SIG-M5 treated with dmso at 0.1 percent for 504 hours (cell line): ENCODE results near the gene PDC.

Experiments used
- DNase-seq: peaks from one replicate; lab custom pipeline; 2025; ENCODE audit not compliant: unreplicated experiment; lab: John Stamatoyannopoulos, UW

PDC gene

DNA sequence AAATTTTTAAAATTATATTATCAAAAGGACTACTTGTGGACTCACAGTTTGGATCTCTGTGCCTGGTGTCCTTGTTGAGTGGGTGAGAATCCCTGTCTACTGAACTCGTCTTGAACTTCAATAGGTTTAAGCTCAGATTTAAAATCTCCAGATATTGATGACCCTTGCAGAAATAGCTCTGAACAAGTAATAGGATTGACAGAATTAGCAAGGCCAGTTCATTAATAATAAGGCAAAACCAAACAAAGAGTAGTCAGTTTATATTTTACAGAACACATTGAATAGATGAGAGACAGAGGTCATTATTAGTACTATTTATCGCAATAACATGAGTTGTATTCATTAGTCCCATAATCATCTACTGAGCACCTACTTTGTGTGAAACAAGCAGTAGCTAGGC is at the start of gene PDC:
PDC (minus strand) TSS at position 101 of the 400 bp plus-strand sequence. CDS start 11,655 bp downstream, outside the sequence.
- DNase-seq, result no peak

DNA sequence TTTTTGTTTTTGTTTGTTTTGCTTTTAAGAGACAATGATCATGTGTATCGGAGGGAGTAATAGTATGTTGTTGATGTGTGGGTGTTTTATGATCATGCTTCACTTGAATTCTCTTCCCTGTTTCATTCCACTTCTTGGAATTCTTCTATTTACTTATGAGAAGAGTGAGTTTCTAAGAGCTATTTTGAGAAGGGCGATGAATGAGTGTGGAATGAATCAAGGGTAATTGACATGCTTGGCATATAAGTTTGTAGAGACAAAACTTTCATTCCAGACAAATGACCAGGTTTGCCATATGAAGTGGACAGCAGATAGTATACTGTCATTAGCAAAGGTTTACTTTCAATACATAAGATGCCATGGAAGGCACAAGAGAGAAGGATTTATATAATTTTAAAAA is 42.3 kb upstream of the PDC start:
- no peak for DNase-seq

DNA sequence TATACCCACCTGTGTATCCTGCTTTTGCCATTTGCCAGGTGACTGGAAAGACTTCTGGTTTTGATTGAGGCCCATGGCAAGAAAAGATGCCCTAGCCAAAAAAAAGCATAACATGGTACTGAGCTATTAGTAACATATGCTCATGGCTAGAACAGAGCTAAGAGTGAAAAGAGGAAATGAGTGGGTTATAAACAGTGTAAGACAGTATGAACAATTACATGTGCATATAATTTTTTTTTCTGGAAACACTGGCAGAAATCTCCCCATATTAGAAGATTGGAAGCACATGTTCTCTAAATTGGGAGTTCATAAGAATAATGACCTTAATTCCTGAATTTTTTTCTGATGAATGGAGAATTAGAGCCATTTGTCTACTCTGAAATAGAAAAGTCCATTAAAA is 41.2 kb upstream of the PDC start:
- no peak for DNase-seq

DNA sequence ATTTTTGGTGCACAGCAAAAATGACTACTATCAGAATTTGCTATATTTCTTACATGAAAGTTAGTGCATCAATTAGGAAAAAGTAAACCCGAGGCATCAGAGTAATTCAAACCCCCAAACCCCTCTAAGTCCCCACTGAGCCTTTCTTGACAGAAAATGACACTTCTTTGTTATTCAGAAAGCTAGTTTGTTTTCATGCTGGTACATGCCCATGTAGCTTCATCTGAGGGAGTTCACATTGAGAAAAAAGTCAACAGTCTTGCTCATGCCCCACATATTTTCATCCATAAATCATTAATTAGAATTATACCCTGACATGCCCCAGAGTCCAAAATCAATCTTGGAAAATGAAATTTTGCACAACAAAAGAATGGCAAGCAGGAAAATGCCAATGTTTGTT is 39.9 kb upstream of the PDC start:
- no peak for DNase-seq

DNA sequence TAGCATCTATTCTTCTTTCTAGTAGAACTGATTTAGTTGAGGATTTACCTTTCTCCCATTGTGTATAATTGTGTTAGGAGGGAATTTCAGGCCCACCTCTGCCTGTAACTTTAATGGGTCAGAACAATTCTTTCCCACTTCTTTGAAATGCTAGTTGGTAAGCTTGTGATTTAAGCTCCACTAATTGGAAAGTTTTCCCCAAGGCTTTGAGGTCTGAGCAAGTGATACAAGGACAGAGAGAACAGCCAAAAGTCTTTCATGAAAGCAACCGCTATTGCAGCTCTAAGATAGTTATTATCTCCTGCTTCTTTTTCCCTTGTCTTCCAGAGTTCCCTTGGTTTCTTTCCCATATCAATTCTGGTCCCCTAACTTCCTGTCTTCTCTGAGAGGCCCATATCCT is 38.7 kb upstream of the PDC start:
- no peak for DNase-seq

DNA sequence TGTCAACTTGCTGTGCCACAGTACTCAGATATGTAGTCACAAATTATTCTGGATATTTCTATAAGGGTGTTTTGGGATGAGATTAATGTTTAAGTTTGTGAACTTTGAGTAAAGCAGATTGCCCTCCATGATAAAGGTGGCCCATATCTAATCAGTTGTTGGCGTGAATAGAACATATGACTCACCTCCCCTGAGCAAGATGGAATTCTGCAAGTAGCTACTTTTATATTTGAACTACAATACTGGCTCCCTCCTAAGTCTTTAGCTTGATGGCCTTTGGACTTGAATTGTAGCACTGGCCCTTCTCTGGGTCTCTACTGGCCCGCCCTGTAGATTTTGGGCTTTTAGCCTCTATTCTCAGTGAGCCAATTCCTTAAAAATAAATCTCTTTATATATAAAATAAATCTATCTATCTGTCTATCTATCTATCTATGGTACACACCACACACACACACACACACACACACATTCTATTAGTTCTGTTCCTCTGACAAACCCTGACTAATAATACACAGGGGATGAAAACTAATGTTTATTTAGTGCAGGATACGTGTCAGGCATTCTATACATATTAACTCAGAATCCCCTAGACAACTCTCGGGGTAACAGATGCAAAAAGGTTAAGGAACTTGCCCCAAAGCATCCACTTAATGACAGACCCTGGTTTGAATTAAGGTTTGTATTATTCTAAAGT is 37.9 kb upstream of the PDC start:
- DNase-seq, result no peak

DNA sequence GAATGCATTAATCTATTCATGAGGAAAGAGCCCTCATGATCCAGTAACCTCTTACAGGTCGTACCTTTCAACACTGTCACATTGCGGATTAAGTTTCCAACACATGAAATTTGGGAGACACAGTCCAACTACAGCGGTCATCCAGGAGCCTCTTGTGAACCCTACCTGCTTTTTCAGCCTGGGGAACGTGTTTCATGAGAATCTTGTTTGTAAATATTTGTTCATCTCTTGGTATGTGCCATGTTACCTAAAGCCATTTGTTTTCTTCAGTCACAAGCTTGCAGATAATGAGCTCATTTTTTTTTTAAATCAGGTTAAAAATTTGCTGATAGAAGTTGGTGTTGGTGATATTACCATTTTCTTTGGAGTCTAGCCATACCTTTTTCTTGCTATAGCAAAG is 37.2 kb upstream of the PDC start:
- DNase-seq, result no peak

DNA sequence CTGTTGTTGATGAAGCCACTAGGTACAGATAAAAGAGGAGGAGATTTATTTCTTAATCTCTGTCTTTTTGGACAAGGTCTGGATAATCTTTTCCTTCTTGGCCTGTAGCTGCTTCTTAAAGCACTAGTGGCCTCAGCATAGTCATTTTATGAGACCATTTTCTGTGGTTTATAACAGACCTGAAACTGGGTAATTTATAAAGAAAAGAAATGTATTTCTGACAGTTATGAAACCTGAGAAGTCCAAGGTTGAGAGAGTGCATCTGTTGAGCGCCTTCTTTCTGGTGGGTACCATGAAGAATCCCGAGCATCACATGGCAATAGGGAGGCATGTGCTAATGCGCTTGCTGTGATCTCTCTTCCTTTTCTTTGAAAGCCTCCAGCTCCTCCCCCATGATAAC is 36.7 kb upstream of the PDC start:
- DNase-seq, result no peak

DNA sequence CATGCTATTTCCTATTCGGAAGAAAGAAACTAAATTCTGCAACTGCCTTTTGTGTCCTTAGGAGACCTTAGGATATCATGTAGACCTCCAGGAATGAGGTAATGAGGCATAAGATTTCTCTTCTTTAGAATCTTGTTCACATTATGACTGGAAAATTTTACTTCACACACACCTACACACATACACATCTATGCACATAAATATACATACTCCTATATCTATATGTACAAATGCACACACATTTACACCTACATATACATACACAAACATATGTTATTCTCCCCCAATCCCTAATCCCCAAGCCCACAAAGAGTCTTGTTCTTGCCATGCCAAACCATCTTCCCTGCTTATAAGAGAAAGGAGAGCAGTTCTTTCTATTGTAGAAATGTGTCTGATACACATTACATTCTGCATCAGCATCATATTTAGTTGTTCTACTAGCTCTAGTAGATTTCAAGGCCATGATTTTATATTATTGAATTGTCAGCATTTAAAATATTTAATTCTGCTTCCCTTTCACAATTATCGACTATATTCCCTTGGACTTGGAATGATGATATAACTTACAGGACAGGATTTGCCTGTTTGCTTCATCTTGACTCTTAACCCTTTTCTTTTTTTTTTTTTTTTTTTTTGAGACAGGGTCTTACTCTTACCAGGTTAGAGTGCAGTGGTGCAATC is 35.4 kb upstream of the PDC start:
- DNase-seq, result no peak

DNA sequence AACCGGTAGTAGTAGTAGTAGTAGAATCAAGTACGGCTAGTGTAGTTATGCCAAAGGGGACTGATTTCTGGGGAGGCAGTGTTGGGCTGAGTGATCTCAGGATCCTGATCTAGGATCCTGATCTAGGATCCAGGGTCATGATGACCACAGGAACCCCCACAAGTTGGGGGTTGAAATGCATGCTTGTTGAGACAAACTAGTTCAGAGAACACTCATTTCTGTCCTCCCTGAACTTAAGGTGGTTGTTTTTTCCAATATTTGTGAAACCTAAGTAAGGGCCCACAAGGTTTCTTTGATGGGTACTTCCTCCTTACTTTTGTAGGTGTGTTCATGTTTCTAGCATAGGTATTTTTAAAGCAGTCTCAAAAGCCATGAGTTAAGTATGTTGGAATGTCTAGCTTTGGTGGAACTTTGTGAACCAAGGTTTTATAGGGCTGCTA is 33.9 kb upstream of the PDC start:
- no peak for DNase-seq

DNA sequence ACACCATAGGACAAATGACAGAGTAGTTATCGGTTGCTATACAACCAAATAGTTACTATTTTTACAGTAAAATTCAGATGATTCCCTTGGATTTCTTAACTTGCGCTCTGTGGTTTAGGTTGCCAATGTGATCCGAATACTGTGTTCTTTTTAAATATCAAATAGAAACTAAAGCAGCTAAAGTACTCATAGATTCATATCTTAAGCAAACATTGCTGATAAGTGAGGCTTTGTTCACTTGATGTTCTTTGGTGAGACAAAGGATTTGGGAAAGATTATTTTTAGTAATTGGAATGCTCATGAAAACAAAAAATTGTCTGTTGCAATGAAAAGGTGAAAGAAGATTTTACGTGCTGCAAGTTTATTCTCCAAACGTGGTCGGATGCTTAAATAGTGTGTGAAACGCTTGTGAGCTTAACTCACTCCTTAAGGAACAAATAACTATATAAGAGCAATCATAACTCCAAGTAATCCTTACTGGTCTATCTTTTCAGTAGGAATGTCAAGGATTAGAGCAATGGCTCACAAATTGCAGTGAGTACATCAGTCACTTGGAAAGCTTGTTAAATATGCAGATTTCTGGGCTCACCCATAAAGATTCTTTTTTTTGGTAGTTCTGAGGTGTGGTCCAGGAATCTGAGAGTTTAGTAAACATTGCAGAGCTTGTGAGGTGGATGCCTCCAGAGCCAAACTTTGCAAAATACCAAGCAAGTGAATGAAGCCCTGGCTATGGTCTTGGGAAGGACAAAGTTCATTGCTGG is 31.8 kb upstream of the PDC start:
- DNase-seq, result no peak

DNA sequence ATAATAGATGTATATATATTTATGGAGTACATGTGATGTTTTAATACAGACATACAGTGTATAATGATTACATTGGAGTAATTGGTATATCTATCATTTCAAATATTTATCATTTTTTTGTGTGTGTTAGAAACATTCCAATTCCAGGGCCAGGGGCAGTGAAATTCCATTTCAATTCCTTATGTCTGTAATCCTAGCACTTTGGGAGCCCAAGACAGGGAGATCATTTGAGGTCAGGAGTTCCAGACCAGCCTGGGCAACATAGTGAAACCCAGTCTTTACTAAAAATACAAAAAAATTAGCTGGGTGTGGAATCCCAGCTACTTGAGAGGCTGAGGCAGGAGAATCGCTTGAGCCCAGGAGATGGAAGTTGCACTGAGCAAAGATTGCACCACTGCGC is 30.4 kb upstream of the PDC start:
- no peak for DNase-seq

DNA sequence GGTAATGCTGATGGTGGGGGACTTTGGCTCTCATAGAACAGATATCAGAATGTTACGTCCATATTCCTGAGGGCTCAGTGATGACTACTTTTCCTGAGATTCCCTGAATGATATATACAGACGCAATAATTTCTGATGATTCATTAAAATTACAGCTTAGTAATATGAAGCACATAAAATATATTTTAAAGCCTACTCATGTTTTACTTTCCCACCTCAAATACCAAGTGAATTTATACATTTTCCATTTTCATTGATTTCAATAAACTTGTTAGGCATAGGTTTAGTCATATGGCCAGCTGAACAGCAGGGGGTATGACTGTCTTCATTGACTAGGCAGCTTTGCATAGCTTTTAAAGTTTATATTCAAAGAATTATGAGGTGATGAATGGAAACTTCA is 26.2 kb upstream of the PDC start:
- no peak for DNase-seq

DNA sequence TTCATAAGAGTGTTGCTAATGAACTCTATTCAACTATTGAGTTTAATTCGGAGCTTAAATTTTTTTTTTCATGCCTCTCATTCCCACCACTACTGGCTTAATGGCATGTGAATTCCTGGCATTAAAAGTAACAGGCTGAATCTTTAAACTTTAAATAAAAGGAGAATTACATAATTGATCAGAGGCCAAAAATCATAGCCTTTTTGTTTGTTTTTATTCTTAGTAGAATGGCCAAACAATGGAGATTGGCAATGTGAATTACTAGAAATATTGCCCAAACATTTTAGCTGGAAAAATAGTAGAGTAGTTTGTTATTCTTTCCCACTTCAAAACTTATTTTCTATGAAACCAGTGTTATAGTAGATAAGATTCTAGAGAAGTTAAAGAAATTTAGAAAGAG is 25.1 kb upstream of the PDC start:
- DNase-seq, result no peak

DNA sequence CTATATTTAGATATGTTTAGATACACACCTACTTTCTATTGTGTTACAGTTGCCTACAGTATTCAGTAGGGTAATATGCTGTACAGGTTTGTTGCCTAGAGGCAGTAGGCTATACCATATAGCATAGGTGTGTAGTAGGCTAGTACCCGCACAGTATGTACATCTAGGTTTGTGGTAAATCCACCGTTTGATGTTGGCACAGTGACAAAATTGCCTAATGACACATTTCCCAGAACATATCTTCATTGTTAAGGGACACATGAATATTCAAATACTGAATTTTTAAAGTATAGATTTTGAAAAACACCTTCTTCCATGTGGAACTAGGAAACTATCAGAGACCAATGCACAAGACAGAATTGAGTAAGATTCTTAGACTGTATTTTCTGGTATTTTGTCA is 22.6 kb upstream of the PDC start:
- no peak for DNase-seq

DNA sequence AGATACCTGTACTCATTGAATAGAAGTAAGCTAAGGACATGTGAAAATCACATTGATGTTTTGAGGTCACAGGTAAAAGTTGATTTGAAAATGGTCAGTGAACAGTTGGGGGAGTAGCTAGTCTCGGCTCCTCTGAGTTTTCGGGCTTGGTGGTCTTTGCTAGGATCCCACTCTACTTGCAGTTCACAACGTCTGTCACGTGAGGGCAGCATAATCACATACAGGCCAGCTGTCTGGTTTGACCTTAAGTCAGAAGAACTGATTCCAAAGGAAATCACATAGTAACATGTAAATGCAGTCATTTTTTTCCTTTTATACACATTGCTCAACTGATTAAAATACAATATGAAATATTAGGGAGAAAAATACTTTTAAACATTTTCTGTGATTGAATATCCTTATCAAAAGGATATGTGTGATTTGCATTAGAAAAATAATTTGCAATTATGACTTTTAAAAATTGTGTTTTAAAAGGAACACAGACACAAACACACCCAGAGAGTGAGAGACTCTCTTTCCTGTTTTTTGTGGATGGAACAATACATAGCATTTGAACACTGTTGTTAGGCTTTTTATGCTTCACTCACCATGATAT is 21.8 kb upstream of the PDC start:
- peak; percentile 65 for DNase-seq

DNA sequence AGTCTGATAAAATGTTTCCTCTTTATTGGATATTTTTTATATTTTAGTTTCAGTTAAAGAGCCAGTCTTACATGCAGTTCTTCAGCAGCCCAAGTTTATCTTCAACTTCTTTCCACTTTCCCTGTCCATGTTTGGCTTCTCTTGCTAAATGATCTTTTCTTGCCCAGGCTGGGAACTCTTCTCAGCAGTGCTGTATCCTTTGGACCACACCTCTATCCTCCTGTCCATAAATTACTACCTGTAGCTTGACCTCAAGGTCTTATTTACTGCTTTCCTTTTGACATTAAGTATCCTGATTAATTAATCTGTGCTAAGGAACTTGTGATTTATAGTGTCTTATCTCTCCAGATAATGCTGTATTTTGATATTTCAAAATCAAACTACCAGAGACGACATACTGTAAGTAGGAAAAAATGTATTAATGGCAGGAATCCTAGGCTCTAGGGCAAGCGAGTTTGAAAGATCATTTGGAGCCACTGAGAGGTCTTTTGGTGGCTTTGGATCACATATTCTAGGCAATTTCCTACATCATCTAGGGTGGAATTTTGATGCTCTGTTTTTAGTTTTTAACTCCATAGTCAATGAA is 20.5 kb upstream of the PDC start:
- DNase-seq, result no peak

DNA sequence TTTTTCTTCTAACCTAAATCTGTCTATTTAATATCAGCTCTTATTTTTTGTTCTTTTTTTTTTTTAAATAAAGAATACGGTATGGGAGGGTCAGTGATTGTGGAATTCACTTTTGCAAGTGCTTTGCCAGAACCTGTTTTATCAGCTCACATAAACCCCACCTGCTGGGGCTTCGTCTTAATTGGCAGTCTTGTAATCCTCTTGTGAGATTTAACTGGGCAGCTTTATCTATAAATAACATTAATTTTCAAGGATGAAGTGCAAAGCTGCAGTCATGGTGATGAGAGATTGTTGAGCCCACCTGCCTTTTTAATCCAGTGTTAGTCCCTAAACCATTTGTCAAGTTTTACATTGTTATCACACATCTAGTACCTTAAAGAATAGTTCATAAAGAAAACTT is 18.2 kb upstream of the PDC start:
- no peak for DNase-seq

DNA sequence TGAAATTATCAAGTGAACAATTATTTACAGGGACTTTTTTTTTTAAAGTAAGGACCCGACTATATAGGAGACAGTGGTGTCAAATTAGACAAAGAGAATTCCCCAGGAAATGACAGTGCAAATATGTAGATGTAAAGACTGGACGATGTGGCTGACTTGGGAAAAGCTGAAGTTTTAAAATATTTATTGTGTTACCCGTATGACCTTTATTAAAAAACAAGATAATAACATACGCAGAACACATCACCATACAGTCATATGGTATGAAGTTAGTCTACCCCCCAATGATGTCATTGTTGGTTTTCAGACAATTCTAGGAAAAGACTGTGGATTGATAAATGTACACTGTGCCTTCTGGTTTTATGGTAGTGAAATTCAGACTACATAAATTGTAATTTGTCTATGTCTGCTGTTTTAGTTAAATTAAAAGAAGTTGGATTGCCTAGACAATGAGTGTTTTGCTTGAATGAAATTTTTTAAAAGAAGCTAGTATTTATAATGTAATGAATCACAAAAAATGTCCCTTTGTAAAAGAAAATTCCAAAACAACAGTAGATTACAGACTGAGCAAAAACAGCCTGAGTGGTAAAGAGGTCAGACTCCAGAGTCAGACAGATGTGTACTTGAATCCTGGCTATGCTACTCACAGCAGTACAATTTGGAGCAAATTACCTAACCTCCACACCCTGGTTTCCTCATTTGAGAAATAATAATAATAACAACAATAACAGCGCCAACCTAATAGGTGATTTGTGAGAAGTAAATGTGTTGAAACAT is 15.5 kb upstream of the PDC start:
- DNase-seq, result no peak

DNA sequence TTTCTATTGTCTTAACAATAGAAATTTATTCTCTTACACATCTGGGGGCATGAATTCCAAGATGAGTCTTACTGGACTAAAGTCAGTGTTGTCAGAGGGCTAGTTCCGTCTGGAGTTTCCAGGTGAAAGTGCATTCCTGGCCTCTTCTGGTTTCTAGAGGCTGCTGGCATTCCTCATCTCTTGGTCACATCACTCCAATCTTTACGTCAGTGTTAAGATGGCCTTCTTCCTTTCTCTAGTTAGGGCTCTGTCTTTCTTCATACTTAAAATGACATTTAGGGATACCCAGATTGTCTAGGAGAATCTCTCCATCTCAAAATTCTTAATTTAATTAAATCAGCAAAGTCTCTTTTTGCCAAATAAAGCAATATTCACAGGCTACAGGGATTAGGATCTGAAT is 13.3 kb upstream of the PDC start:
- DNase-seq, result no peak

DNA sequence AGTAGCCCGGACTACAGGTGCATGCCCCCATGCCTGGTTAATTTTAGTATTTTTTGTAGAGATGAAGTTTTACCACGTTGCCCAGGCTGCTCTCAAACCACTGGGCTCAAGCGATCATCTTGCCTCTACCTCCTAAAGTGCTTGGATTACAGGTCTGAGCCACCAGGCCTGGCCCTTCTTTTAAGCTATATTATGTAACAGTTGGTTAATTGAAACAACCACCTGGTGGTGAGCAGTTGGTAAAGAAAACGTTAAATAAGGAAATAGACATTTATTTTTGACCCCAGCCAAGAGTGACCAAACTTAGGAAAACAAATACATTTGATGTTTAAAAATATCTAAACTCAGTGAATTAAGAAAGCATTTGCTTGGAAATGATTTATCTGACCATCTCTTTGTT is 12.1 kb upstream of the PDC start:
- no peak for DNase-seq
